ENCODE results near the gene A3GALT2. TPM values are rescaled to one million over a fixed set of nuclear protein-coding genes. Genes with fewer than 3 reads are reported as not detected.
"Not testable (repeated sequence)": the region's sequence is repeated elsewhere in the genome, so short reads cannot be mapped to it uniquely, and the experiment has no call there.

A3GALT2 gene
- total RNA-seq, 2 experiments from 2014 or later = not detected

DNA sequence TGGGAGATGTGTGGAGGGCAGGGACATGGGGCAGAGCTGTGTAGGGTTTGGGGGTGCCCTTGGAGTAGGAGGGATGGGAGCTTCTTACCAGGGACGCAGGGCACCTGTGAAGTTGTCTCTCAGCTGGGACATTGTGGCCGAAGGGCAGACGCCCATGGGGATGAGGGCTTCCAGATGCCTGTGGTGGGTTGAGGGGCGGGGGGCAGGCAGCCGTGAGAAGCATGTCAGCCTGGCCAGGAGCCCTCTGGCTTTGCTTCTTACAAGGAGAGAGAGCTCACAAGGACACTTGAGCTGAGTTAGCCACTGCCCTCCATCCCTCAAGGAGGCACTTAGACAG is 8.5 kb downstream of the A3GALT2 start:
- H3K27ac ChIP-seq (ENCODE audit: low read depth, low read length, poor library complexity, severe bottlenecking) = no peak overlapping the region
- H3K9me3 ChIP-seq (ENCODE audit: low read length) = no peaks in the 10 kb centered on the region
- no peaks in the 10 kb centered on the region for H3K4me1 ChIP-seq (ENCODE audit: insufficient read depth, low read length, poor library complexity, severe bottlenecking)
- H3K36me3 ChIP-seq (ENCODE audit: insufficient read depth, low read length) = no peaks in the 10 kb centered on the region
- H2AFZ ChIP-seq (ENCODE audit: low read length) = no peak overlapping the region
- no peak for DNase-seq (ENCODE audit: low spot score)
- no peaks in the 10 kb centered on the region for H3K79me2 ChIP-seq (ENCODE audit: insufficient read depth, low read depth, low read length)
- no peak for TF ChIP-seq EZH2phosphoT487 (IDR thresholded peaks at IDR 0.05; ENCODE audit: borderline replicate concordance, low read depth, low read length)
- TF ChIP-seq, protein P1, sequence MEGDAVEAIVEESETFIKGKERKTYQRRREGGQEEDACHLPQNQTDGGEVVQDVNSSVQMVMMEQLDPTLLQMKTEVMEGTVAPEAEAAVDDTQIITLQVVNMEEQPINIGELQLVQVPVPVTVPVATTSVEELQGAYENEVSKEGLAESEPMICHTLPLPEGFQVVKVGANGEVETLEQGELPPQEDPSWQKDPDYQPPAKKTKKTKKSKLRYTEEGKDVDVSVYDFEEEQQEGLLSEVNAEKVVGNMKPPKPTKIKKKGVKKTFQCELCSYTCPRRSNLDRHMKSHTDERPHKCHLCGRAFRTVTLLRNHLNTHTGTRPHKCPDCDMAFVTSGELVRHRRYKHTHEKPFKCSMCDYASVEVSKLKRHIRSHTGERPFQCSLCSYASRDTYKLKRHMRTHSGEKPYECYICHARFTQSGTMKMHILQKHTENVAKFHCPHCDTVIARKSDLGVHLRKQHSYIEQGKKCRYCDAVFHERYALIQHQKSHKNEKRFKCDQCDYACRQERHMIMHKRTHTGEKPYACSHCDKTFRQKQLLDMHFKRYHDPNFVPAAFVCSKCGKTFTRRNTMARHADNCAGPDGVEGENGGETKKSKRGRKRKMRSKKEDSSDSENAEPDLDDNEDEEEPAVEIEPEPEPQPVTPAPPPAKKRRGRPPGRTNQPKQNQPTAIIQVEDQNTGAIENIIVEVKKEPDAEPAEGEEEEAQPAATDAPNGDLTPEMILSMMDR (conservative IDR thresholded peaks at IDR 0.05; ENCODE audit: low read length) = no peak
- no peak overlapping the region for H3K4me3 ChIP-seq (ENCODE audit: low read depth, low read length, poor library complexity, severe bottlenecking)
- CTCF ChIA-PET (ENCODE audit: unreplicated experiment) = no interaction called here
- H4K20me1 ChIP-seq (ENCODE audit: insufficient read depth, low read length) = no peaks in the 10 kb centered on the region
- no TSS peak for BruUV-seq (replicated peaks)
- POLR2A ChIA-PET = interaction anchor here (0.5 kb wide), 1 partner anchor 238 kb away, joined by 5 read pairs; no protein-coding TSS in a partner anchor
- H3K9me2 ChIP-seq (ENCODE audit: insufficient read depth, low read length) = no peaks in the 10 kb centered on the region
- H3K4me2 ChIP-seq (ENCODE audit: low read length) = no peak overlapping the region
- intact Hi-C loops (cut with micrococcal nuclease; ENCODE audit: unreplicated experiment) = no loop called here

DNA sequence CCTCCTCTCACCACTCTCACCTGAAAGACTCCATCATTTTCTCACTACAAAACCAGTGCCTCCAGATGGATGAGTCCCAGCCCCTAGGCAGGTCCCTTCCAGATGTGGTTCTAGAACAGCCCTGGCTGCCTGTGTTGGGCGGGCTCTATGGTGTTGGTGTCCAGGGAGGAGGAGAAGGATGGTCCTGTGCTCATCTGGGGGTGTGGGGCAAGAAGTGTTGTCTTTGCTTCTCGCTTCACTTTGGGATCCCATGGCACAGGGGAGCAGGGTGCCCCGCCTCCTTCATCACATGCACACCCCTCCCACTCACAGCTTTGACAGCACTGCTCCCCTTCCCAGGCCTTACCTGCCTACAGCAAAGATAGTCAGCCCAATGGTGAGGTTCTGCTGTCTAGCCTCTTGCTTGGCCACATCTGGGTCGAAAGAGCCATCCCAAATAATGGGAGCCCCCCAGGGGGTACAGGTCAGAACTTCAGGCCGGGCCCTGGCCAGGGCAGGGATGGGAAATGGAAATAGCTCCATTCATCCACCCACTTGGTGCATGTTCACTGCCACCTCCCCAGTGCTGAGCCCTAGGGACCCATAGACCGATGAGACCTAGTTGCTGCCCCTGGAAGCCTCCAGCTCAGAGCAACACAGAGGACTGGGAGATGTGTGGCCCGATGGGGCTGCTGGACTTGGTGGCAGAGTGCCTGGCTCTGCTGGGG is 9.0 kb downstream of the A3GALT2 start:
- H3K9me3 ChIP-seq (ENCODE audit: low read length) = no peaks in the 10 kb centered on the region
- H3K36me3 ChIP-seq (ENCODE audit: insufficient read depth, low read length) = no peaks in the 10 kb centered on the region
- ChIA-PET CTCF (ENCODE audit: unreplicated experiment) (no interaction called here), POLR2A (interaction anchor here (0.5 kb wide), 1 partner anchor 131 kb away, joined by 3 read pairs; no protein-coding TSS in a partner anchor)
- H3K4me3 ChIP-seq (ENCODE audit: low read depth, low read length, poor library complexity, severe bottlenecking) = no peak overlapping the region
- TF ChIP-seq EZH2phosphoT487 (IDR thresholded peaks at IDR 0.05; ENCODE audit: borderline replicate concordance, low read depth, low read length) = no peak
- TF ChIP-seq, protein P1 (conservative IDR thresholded peaks at IDR 0.05; ENCODE audit: low read length) = no peak
- H3K4me1 ChIP-seq (ENCODE audit: insufficient read depth, low read length, poor library complexity, severe bottlenecking) = no peaks in the 10 kb centered on the region
- intact Hi-C loops (cut with micrococcal nuclease; ENCODE audit: unreplicated experiment) = no loop called here
- H2AFZ ChIP-seq (ENCODE audit: low read length) = no peak overlapping the region
- BruUV-seq (replicated peaks) = no TSS peak
- H3K27ac ChIP-seq (ENCODE audit: low read depth, low read length, poor library complexity, severe bottlenecking) = no peak overlapping the region
- H3K4me2 ChIP-seq (ENCODE audit: low read length) = no peak overlapping the region
- no peaks in the 10 kb centered on the region for H3K79me2 ChIP-seq (ENCODE audit: insufficient read depth, low read depth, low read length)
- no peaks in the 10 kb centered on the region for H3K9me2 ChIP-seq (ENCODE audit: insufficient read depth, low read length)
- DNase-seq (ENCODE audit: low spot score) = no peak
- H4K20me1 ChIP-seq (ENCODE audit: insufficient read depth, low read length) = no peaks in the 10 kb centered on the region

- H3K4me1 ChIP-seq (ENCODE audit: insufficient read depth, low read length, poor library complexity, severe bottlenecking) = no peaks in the 10 kb centered on the region
- no peak for DNase-seq (ENCODE audit: low spot score)
- BruUV-seq (replicated peaks) = no TSS peak
- H3K4me2 ChIP-seq (ENCODE audit: low read length) = no peak overlapping the region
- no peak for TF ChIP-seq EZH2phosphoT487 (IDR thresholded peaks at IDR 0.05; ENCODE audit: borderline replicate concordance, low read depth, low read length)
- TF ChIP-seq, protein P1 (conservative IDR thresholded peaks at IDR 0.05; ENCODE audit: low read length) = no peak
- H3K79me2 ChIP-seq (ENCODE audit: insufficient read depth, low read depth, low read length) = no peaks in the 10 kb centered on the region
- POLR2A ChIA-PET = no interaction called here
- H3K4me3 ChIP-seq (ENCODE audit: low read depth, low read length, poor library complexity, severe bottlenecking) = no peak overlapping the region
- CTCF ChIA-PET (ENCODE audit: unreplicated experiment) = no interaction called here
- H2AFZ ChIP-seq (ENCODE audit: low read length) = no peak overlapping the region
- H3K36me3 ChIP-seq (ENCODE audit: insufficient read depth, low read length) = no peaks in the 10 kb centered on the region
- H3K9me3 ChIP-seq (ENCODE audit: low read length) = no peaks in the 10 kb centered on the region
- no peaks in the 10 kb centered on the region for H3K9me2 ChIP-seq (ENCODE audit: insufficient read depth, low read length)
- intact Hi-C loops (cut with micrococcal nuclease; ENCODE audit: unreplicated experiment) = no loop called here
- H3K27ac ChIP-seq (ENCODE audit: low read depth, low read length, poor library complexity, severe bottlenecking) = no peak overlapping the region
- H4K20me1 ChIP-seq (ENCODE audit: insufficient read depth, low read length) = no peaks in the 10 kb centered on the region
Measured at GRCh38 chr1:33310702-33311101, 10.2 kb downstream of the A3GALT2 start.

- H3K4me3 ChIP-seq (ENCODE audit: low read depth, low read length, poor library complexity, severe bottlenecking); CTCF ChIA-PET (ENCODE audit: unreplicated experiment); intact Hi-C loops (cut with micrococcal nuclease; ENCODE audit: unreplicated experiment); H3K27ac ChIP-seq (ENCODE audit: low read depth, low read length, poor library complexity, severe bottlenecking); BruUV-seq (replicated peaks); H3K4me1 ChIP-seq (ENCODE audit: insufficient read depth, low read length, poor library complexity, severe bottlenecking); H4K20me1 ChIP-seq (ENCODE audit: insufficient read depth, low read length); H3K79me2 ChIP-seq (ENCODE audit: insufficient read depth, low read depth, low read length); H3K36me3 ChIP-seq (ENCODE audit: insufficient read depth, low read length); H3K4me2 ChIP-seq (ENCODE audit: low read length); DNase-seq (ENCODE audit: low spot score); H3K9me3 ChIP-seq (ENCODE audit: low read length); POLR2A ChIA-PET; H2AFZ ChIP-seq (ENCODE audit: low read length); H3K9me2 ChIP-seq (ENCODE audit: insufficient read depth, low read length): not testable (repeated sequence)
Measured at GRCh38 chr1:33309351-33309750, 11.5 kb downstream of the A3GALT2 start.
